Smooth muscle cell (in vitro differentiated cells): ENCODE results near the gene MPPED1. TPM values are rescaled to one million over a fixed set of nuclear protein-coding genes. Genes with fewer than 3 reads are reported as not detected.

ENCODE experiments used
- DNase-seq: peaks from one replicate; lab custom pipeline; 2025; ENCODE audit not compliant: unreplicated experiment; lab: John Stamatoyannopoulos, UW
- H2AFZ ChIP-seq: fragments of 200-600 bp; sonication (generic); 2 replicates; pipeline ENCODE4 v1.6.0; 2016; ENCODE audit warnings: antibody characterized with exemption, low read depth, mild to moderate bottlenecking
- H3F3A ChIP-seq: fragments of 200-600 bp; sonication (generic); 2 replicates; pipeline ENCODE4 v1.6.0; 2017; ENCODE audit warnings: antibody characterized with exemption, low read depth
- H3K27ac ChIP-seq: fragments of 200-600 bp; sonication (generic); 2 replicates; pipeline ENCODE4 v1.5.1; 2016; ENCODE audit warnings: low read depth, mild to moderate bottlenecking
- H3K27me3 ChIP-seq: fragments of 200-600 bp; sonication (generic); 2 replicates; pipeline ENCODE4 v1.6.1; 2016; ENCODE audit warnings: low read depth, mild to moderate bottlenecking
- H3K36me3 ChIP-seq: fragments of 200-600 bp; sonication (generic); 2 replicates; pipeline ENCODE4 v1.5.1; 2016; ENCODE audit warnings: low read depth
- H3K4me1 ChIP-seq: fragments of 200-600 bp; sonication (generic); 2 replicates; pipeline ENCODE4 v1.5.1; 2016; ENCODE audit warnings: low read depth
- H3K4me2 ChIP-seq: fragments of 200-600 bp; sonication (generic); 2 replicates; pipeline ENCODE4 v1.6.0; 2016; ENCODE audit warnings: mild to moderate bottlenecking
- H3K4me3 ChIP-seq: fragments of 200-600 bp; sonication (generic); 2 replicates; pipeline ENCODE4 v1.5.1; 2016; ENCODE audit warnings: mild to moderate bottlenecking
- H3K79me2 ChIP-seq: fragments of 200-600 bp; sonication (generic); 2 replicates; pipeline ENCODE4 v1.6.0; 2016; ENCODE audit warnings: low read depth, mild to moderate bottlenecking
- H3K9ac ChIP-seq: fragments of 200-600 bp; sonication (generic); 2 replicates; pipeline ENCODE4 v1.6.0; 2016; ENCODE audit warnings: low read depth
- H3K9me3 ChIP-seq: fragments of 200-600 bp; sonication (generic); replicated peaks from 2 replicates; pipeline ENCODE4 v1.5.1; 2016; ENCODE audit warnings: low read depth
- H4K20me1 ChIP-seq: fragments of 200-600 bp; sonication (generic); 2 replicates; pipeline ENCODE4 v1.6.0; 2016; ENCODE audit warnings: low read depth
- CTCF ChIP-seq: fragments of 200-600 bp; sonication (generic); IDR thresholded peaks from 2 replicates; pipeline ENCODE4 v1.5.1; 2017; ENCODE audit warnings: borderline replicate concordance, mild to moderate bottlenecking, antibody characterized with exemption; ENCODE audit not compliant: insufficient read depth, poor library complexity, severe bottlenecking
- WGBS: methylation state at CpG from one replicate; pipeline ENCODE4 v1.1.7; 2016; ENCODE audit warnings: low lambda C conversion rate; 5-methylcytosine and 5-hydroxymethylcytosine counted together
- polyA plus RNA-seq: library from polyadenylated mRNA; unstranded; fragments of >200 nt; fragmentation: Nextera tagmentation; extraction: Ambion mirVana; gene quantifications from 2 replicates; pipeline ENCODE4 v1.2.1, GENCODE V29; 2016
- total RNA-seq: library from RNA; depleted of rRNA; stranded (reverse); fragments of >200 nt; gene quantifications from 2 replicates; pipeline ENCODE4 v1.2.3, GENCODE V29; 2014

The MPPED1 gene
- total and polyA plus RNA-seq, 2 experiments from 2014 or later = not detected

- no peak overlapping the region for H2AFZ ChIP-seq
- H3K4me1 ChIP-seq = no peaks in the 10 kb centered on the region
- no peaks in the 10 kb centered on the region for H3K9me3 ChIP-seq
- no peaks in the 10 kb centered on the region for H3F3A ChIP-seq
- H3K9ac ChIP-seq = no peak overlapping the region
- no peak for DNase-seq
- no peak for TF ChIP-seq CTCF
- no peak overlapping the region for H3K27ac ChIP-seq
- H3K4me2 ChIP-seq = no peak overlapping the region
- no peaks in the 10 kb centered on the region for H4K20me1 ChIP-seq
- WGBS = 86% methylated on average over 11 of the region's 11 CpGs
- no peaks in the 10 kb centered on the region for H3K79me2 ChIP-seq
- no peaks in the 10 kb centered on the region for H3K36me3 ChIP-seq
- no peak overlapping the region for H3K4me3 ChIP-seq
- no peaks in the 10 kb centered on the region for H3K27me3 ChIP-seq
Measured at GRCh38 chr22:43555561-43556515, 144.0 kb downstream of the MPPED1 start.

Other genes with a start within 250 kb of the MPPED1 start
- gene TTLL12, start 224.9 kb upstream of the MPPED1 start, total RNA-seq = 19.1 and 23.5 TPM in 2 replicates
- 31.6 and 39.1 TPM in 2 replicates for gene TTLL12, start 224.9 kb upstream of the MPPED1 start, polyA plus RNA-seq
- gene SCUBE1, start 68.6 kb upstream of the MPPED1 start, total RNA-seq = 5.1 and 13.4 TPM in 2 replicates
- gene SCUBE1, start 68.6 kb upstream of the MPPED1 start, polyA plus RNA-seq = 7.2 and 16.3 TPM in 2 replicates